GM12878 (cell line): ENCODE data around the gene GPR146. TPM values are rescaled to one million over a fixed set of nuclear protein-coding genes. Genes with fewer than 3 reads are reported as not detected.

Source experiments
- ATAC-seq: fragments of 200-7000 bp; cut with Tn5 transposase; 3 replicates; pipeline ENCODE4 v1.9.1; 2020; ENCODE audit warnings: mild to moderate bottlenecking, moderate library complexity
- BruUV-seq: library from RNA; stranded (reverse); fragments of 400-500 nt; replicated peaks from 2 replicates; lab custom pipeline; 2021; lab: Mats Ljungman, UMichigan
- CTCF ChIA-PET: fragments of 300-600 bp; sonication (Branson Sonifier 250); formaldehyde crosslinking; extraction: SDS; loops from one replicate; lab custom pipeline; 2021; ENCODE audit warnings: inconsistent platforms; lab: Yijun Ruan, JAX
- POLR2A ChIA-PET: fragments of 350-600 bp; formaldehyde crosslinking; extraction: SDS; loops from one replicate; lab custom pipeline; 2021; ENCODE audit warnings: inconsistent platforms; lab: Charles Lee
- RAD21 ChIA-PET: fragments of 300-600 bp; sonication (Branson Sonifier 250); formaldehyde crosslinking; loops from one replicate; lab custom pipeline; 2023; ENCODE audit warnings: antibody characterized with exemption; ENCODE audit not compliant: unreplicated experiment; lab: Charles Lee
- SMC1A ChIA-PET: fragments of 300-600 bp; sonication (Branson Sonifier 250); formaldehyde crosslinking; loops from one replicate; lab custom pipeline; 2023; ENCODE audit not compliant: unreplicated experiment, uncharacterized antibody; lab: Charles Lee
- DNase-seq: peaks from one replicate; pipeline ENCODE4 v3.0.0-alpha.2; 2011; ENCODE audit warnings: low read depth, low spot score
- FAIRE-seq: peaks from 3 replicates; lab custom pipeline; 2011; peaks lifted over from hg19 to GRCh38; lab: Jason Lieb, UNC
- H2AFZ ChIP-seq: 2 replicates; pipeline ENCODE4 v1.6.0; 2011; ENCODE audit warnings: low read depth, low read length, control low read depth; ENCODE audit not compliant: control insufficient read depth
- H3K27ac ChIP-seq: 2 replicates; pipeline ENCODE4 v1.5.1; 2011; ENCODE audit warnings: control low read depth; ENCODE audit not compliant: control insufficient read depth, insufficient read depth
- H3K27me3 ChIP-seq, 2 experiments: replicated peaks in 1 of 2; 2 replicates each; pipeline versions ENCODE4 v1.6.0 to v1.6.1; 2011; ENCODE audit warnings: low read length in 1 of 2; ENCODE audit not compliant: control insufficient read depth in 2 of 2, insufficient read depth in 2 of 2
- H3K36me3 ChIP-seq, 2 experiments: 2 replicates each; pipeline ENCODE4 v1.5.1; 2011; ENCODE audit warnings: low read length in 1 of 2; ENCODE audit not compliant: control insufficient read depth in 2 of 2, insufficient read depth in 2 of 2
- H3K4me1 ChIP-seq: 2 replicates; pipeline ENCODE4 v1.6.1; 2011; ENCODE audit warnings: mild to moderate bottlenecking, low read length, moderate library complexity, mixed read lengths; ENCODE audit not compliant: control insufficient read depth, insufficient read depth
- H3K4me2 ChIP-seq: 2 replicates; pipeline ENCODE4 v1.6.0; 2011; ENCODE audit warnings: control low read depth; ENCODE audit not compliant: control insufficient read depth, insufficient read depth
- H3K4me3 ChIP-seq: fragments of 200-600 bp; sonication (generic); 2 replicates; pipeline ENCODE4 v1.5.1; 2016
- H3K79me2 ChIP-seq: 2 replicates; pipeline ENCODE4 v1.6.0; 2011; ENCODE audit warnings: low read length; ENCODE audit not compliant: control insufficient read depth, insufficient read depth
- H3K9ac ChIP-seq: 2 replicates; pipeline ENCODE4 v1.8.0; 2011; ENCODE audit warnings: low read length, control low read depth, mixed read lengths; ENCODE audit not compliant: control insufficient read depth, insufficient read depth
- H3K9me3 ChIP-seq: replicated peaks from 3 replicates; pipeline ENCODE4 v1.5.1; 2011; ENCODE audit warnings: mild to moderate bottlenecking, low read length; ENCODE audit not compliant: control insufficient read depth, insufficient read depth
- H4K20me1 ChIP-seq: 2 replicates; pipeline ENCODE4 v1.6.0; 2011; ENCODE audit not compliant: control insufficient read depth, insufficient read depth
- ASH2L ChIP-seq: fragments of 300-600, 200-600 bp; sonication (generic); IDR thresholded peaks from 2 replicates; pipeline ENCODE4 v1.6.1; 2017; ENCODE audit warnings: low read depth, mild to moderate bottlenecking, borderline replicate concordance
- BCL11A ChIP-seq: IDR thresholded peaks from 2 replicates; pipeline ENCODE4 v1.6.1; 2011; ENCODE audit warnings: low read depth, low read length
- CBFB ChIP-seq: IDR thresholded peaks from 2 replicates; pipeline ENCODE4 v1.6.1; 2016; ENCODE audit warnings: antibody characterized with exemption, low read depth
- JUND ChIP-seq: IDR thresholded peaks from 2 replicates; pipeline ENCODE4 v1.6.1; 2012; ENCODE audit warnings: low read depth, mild to moderate bottlenecking, low read length, improper control_type of control experiment, moderate library complexity
- KDM1A ChIP-seq: fragments of 200-600 bp; sonication (generic); IDR thresholded peaks from 2 replicates; pipeline ENCODE4 v1.6.1; 2016; ENCODE audit warnings: borderline replicate concordance
- NFXL1 ChIP-seq: fragments of 450-650 bp; IDR thresholded peaks from 2 replicates; pipeline ENCODE4 v1.6.1; 2017; ENCODE audit warnings: antibody characterized with exemption, mild to moderate bottlenecking, borderline replicate concordance
- PML ChIP-seq: IDR thresholded peaks from 2 replicates; pipeline ENCODE4 v1.6.1; 2012; ENCODE audit warnings: low read length, inconsistent platforms
- RAD21 ChIP-seq: IDR thresholded peaks from 2 replicates; pipeline ENCODE4 v1.6.1; 2011; ENCODE audit warnings: mild to moderate bottlenecking, low read depth, low read length, moderate library complexity; ENCODE audit not compliant: insufficient read depth
- RB1 ChIP-seq: fragments of 450-650 bp; formaldehyde crosslinking; IDR thresholded peaks from 2 replicates; pipeline ENCODE4 v1.6.1; 2017; ENCODE audit warnings: mild to moderate bottlenecking, borderline replicate concordance
- SP1 ChIP-seq: IDR thresholded peaks from one replicate; pipeline ENCODE4 v1.6.1; 2011; ENCODE audit warnings: low read depth, low read length
- SPI1 ChIP-seq: IDR thresholded peaks from 2 replicates; pipeline ENCODE4 v1.6.1; 2011; ENCODE audit warnings: low read depth, mild to moderate bottlenecking, low read length, moderate library complexity, borderline replicate concordance; ENCODE audit not compliant: insufficient read depth
- SREBF2 ChIP-seq: IDR thresholded peaks from 2 replicates; pipeline ENCODE4 v1.6.1; 2012; ENCODE audit warnings: mild to moderate bottlenecking, low read length
- ZSCAN29 ChIP-seq: fragments of 450-650 bp; IDR thresholded peaks from 2 replicates; pipeline ENCODE4 v1.6.1; 2017; ENCODE audit warnings: mild to moderate bottlenecking, moderate library complexity
- WGBS: methylation state at CpG from one replicate; pipeline ENCODE4 v1.1.6; 2016; ENCODE audit warnings: low lambda C conversion rate; ENCODE audit not compliant: insufficient replicate concordance, insufficient coverage; ENCODE audit errors: missing lambda C conversion rate; 5-methylcytosine and 5-hydroxymethylcytosine counted together
- in situ Hi-C: fragments of 300-500 bp; cut with MboI; formaldehyde crosslinking; loops from 9 replicates; pipeline ENCODE4 v1.14.3; 2018; ENCODE audit warnings: mixed read lengths
- intact Hi-C: fragments of 100-400 bp; cut with micrococcal nuclease; formaldehyde crosslinking; loops from one replicate; pipeline ENCODE4 v1.14.2; 2022; ENCODE audit not compliant: unreplicated experiment
- polyA plus RNA-seq, 11 experiments: library from polyadenylated mRNA; depleted of rRNA in 4 of 11; unstranded in 6 of 11; stranded (reverse) in 5 of 11; fragments of >200 nt; fragmentation: Nextera tagmentation in 4 of 11; fragmentation: Illumina TruSeq in 1 of 11; extraction: Ambion mirVana in 4 of 11; extraction: Trizol in 1 of 11; gene quantifications; 1 replicate in 1 of 11; 2 replicates in 10 of 11; pipeline versions ENCODE4 v1.2.1 to v1.2.3, GENCODE V29; 2011 to 2016; ENCODE audit warnings: inconsistent platforms in 2 of 11, missing spikeins in 2 of 11, low read depth in 1 of 11
- total RNA-seq, 4 experiments: library from RNA; depleted of rRNA in 3 of 4; stranded (reverse); fragments of >200 nt in 3 of 4; fragmentation: Illumina TruSeq in 1 of 4; extraction: Trizol in 1 of 4; gene quantifications; 2 replicates each; pipeline versions ENCODE4 v1.2.1 to v1.2.3, GENCODE V29; 2013 to 2021
- TF ChIP-seq, protein P1 (sequence below): IDR thresholded peaks from 2 replicates; pipeline ENCODE4 v1.6.1; 2012; ENCODE audit warnings: low read depth, low read length, improper control_type of control experiment
- TF ChIP-seq, protein P2 (sequence below): fragments of 450-650 bp; IDR thresholded peaks from 2 replicates; pipeline ENCODE4 v1.6.1; 2016; ENCODE audit warnings: mild to moderate bottlenecking

The GPR146 gene
- total and polyA plus RNA-seq, 10 of the 15 experiments (the other 5 are each of a cell fraction or from before 2014, with no cell fraction given), result 0.19 to 12.0 (median 0.54) TPM; not detected in 2

DNA sequence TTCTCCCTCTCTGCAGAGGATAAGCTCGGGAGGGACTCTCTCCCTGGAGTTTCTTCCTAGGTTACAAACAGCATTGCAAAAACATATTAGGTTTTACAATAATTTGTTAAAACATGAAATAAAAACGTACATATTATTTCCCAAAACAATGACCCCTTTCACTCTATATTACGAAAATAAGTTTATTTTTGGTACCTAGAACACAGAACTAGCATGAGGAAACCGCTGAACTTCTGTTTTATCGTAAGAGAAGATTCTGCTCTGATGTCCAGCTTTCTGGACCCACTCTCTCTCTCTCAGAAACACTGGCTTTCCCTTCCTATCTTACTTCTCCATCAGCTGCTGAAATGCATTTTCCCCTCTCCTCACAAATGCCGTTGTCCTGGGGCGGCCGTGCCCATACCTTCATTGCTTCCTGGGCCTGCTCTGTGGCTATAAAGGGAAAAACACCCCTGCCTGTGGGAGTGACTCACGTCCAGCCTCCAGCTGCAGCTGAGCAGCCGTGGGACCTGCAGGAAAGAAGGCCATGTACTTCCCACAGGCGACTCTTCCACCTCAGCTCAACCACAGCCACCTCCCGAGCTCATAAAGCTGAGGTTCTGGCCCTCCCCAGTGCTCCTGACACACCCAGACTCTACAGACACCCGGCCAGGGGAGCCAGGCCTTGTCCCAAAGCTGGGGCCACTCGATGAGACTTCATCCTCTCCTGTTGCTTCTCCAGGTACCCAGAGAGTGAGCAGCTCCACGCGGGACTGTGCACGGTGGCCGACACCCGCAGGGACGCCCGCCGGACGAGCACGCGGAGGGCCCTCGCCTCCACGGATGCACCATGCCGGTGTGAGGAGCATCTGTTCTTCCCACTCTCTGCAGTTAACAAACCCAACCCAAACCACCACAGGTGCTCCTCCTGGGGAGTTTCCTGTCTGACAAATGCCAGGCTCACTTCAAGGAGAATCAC lies 46.6 kb downstream of the GPR146 start:
- POLR2A ChIA-PET, result no interaction called here
- intact Hi-C loops, result no loop called here
- 85% methylated on average over 28 of the region's 28 CpGs for WGBS

DNA sequence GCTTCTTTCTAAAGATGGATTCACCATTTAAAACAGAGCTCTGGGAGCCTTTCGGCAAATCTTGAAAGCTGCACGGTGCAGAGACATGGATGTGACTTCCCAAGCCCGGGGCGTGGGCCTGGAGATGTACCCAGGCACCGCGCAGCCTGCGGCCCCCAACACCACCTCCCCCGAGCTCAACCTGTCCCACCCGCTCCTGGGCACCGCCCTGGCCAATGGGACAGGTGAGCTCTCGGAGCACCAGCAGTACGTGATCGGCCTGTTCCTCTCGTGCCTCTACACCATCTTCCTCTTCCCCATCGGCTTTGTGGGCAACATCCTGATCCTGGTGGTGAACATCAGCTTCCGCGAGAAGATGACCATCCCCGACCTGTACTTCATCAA lies 47.3 kb downstream of the GPR146 start:
- ChIA-PET POLR2A (no interaction called here), RAD21 (interaction anchor here (0.8 kb wide), 1 partner anchor 12 kb away, joined by 4 read pairs; no protein-coding TSS in a partner anchor), CTCF (interaction anchor here (1.5 kb wide), 2 partner anchors 8 to 84 kb away, joined by 4 to 6 read pairs; no protein-coding TSS in a partner anchor), SMC1A (interaction anchor here (1.5 kb wide), 1 partner anchor 11 kb away, joined by 5 read pairs; no protein-coding TSS in a partner anchor)
- intact Hi-C loops, result no loop called here
- DNase-seq, result no peak
- H4K20me1 ChIP-seq, result no peaks in the 10 kb centered on the region
- no TSS peak for BruUV-seq
- no peaks in the 10 kb centered on the region for H3K27me3 ChIP-seq
- FAIRE-seq, result no peak
- H3K9me3 ChIP-seq, result no peaks in the 10 kb centered on the region; the same call in 2 of the 3 replicates
- H3K4me3 ChIP-seq, result no peak overlapping the region
- no peak overlapping the region for H2AFZ ChIP-seq
- no peak for ATAC-seq
- in situ Hi-C loops, result no loop called here
- H3K27ac ChIP-seq, result no peak overlapping the region
- H3K4me2 ChIP-seq, result no peak overlapping the region
- peaks cover 0 to 8% of the 10 kb centered on the region in 2 experiments; a peak in 2 of 4 replicates for H3K36me3 ChIP-seq
- H3K4me1 ChIP-seq, result peaks cover 7% of the 10 kb centered on the region
- WGBS, result 97% methylated on average over 17 of the region's 18 CpGs
- H3K79me2 ChIP-seq, result peaks cover 3% of the 10 kb centered on the region
- no peak overlapping the region for H3K9ac ChIP-seq
- no peak for TF ChIP-seq PML
- no peak for TF ChIP-seq RB1
- TF ChIP-seq JUND, result no peak
- no peak for TF ChIP-seq NFXL1
- TF ChIP-seq, protein P1, sequence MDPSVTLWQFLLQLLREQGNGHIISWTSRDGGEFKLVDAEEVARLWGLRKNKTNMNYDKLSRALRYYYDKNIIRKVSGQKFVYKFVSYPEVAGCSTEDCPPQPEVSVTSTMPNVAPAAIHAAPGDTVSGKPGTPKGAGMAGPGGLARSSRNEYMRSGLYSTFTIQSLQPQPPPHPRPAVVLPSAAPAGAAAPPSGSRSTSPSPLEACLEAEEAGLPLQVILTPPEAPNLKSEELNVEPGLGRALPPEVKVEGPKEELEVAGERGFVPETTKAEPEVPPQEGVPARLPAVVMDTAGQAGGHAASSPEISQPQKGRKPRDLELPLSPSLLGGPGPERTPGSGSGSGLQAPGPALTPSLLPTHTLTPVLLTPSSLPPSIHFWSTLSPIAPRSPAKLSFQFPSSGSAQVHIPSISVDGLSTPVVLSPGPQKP, result no peak
- TF ChIP-seq ASH2L, result no peak
- no peak for TF ChIP-seq CBFB
- TF ChIP-seq KDM1A, result no peak
- no peak for TF ChIP-seq ZSCAN29
- TF ChIP-seq BCL11A, result no peak
- TF ChIP-seq, protein P2, sequence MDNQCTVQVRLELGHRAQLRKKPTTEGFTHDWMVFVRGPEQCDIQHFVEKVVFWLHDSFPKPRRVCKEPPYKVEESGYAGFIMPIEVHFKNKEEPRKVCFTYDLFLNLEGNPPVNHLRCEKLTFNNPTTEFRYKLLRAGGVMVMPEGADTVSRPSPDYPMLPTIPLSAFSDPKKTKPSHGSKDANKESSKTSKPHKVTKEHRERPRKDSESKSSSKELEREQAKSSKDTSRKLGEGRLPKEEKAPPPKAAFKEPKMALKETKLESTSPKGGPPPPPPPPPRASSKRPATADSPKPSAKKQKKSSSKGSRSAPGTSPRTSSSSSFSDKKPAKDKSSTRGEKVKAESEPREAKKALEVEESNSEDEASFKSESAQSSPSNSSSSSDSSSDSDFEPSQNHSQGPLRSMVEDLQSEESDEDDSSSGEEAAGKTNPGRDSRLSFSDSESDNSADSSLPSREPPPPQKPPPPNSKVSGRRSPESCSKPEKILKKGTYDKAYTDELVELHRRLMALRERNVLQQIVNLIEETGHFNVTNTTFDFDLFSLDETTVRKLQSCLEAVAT, result no peak
- no peak for TF ChIP-seq SP1
- no peak for TF ChIP-seq RAD21

More for the DNA sequence above, 46.6 kb downstream of the GPR146 start:
- ChIA-PET SMC1A (interaction anchor here (1.5 kb wide), 1 partner anchor 12 kb away, joined by 5 read pairs; no protein-coding TSS in a partner anchor), RAD21 (interaction anchor here (0.8 kb wide), 1 partner anchor 12 kb away, joined by 4 read pairs; no protein-coding TSS in a partner anchor), CTCF (interaction anchor here (1.5 kb wide), 2 partner anchors 9 to 85 kb away, joined by 4 to 6 read pairs; no protein-coding TSS in a partner anchor)
- Histone ChIP-seq H3K36me3 (peaks cover 0 to 8% of the 10 kb centered on the region in 2 experiments; a peak in 2 of 4 replicates), H4K20me1 (no peaks in the 10 kb centered on the region), H3K9me3 (no peaks in the 10 kb centered on the region; the same call in 2 of the 3 replicates), H3K4me3 (no peak overlapping the region), H3K4me1 (peaks cover 14% of the 10 kb centered on the region), H3K9ac (no peak overlapping the region), H3K4me2 (no peak overlapping the region), H3K27ac (no peak overlapping the region), H3K27me3 (no peaks in the 10 kb centered on the region), H3K79me2 (peaks cover 3% of the 10 kb centered on the region), H2AFZ (no peak overlapping the region)
- in situ Hi-C loops, result no loop called here
- ATAC-seq (no peak), DNase-seq (no peak), FAIRE-seq (no peak)
- no peak for TF ChIP-seq SREBF2
- no peak for TF ChIP-seq SPI1
- no TSS peak for BruUV-seq
